ENCODE results near the gene HAPLN2.

HAPLN2 gene

GRCh38 chr1:156664767-156665411 is 45.7 kb downstream of the HAPLN2 start:
- DNase-seq: no peak

GRCh38 chr1:156665539-156665938 is 46.3 kb downstream of the HAPLN2 start:
- no peak for DNase-seq

- no peak for DNase-seq
Measured at GRCh38 chr1:156666862-156667609, 47.8 kb downstream of the HAPLN2 start.

GRCh38 chr1:156667610-156667967 is 48.4 kb downstream of the HAPLN2 start:
- DNase-seq: no peak

- DNase-seq: no peak
Measured at GRCh38 chr1:156667968-156668709, 48.9 kb downstream of the HAPLN2 start.

- no peak for DNase-seq
Measured at GRCh38 chr1:156668801-156669637, 49.8 kb downstream of the HAPLN2 start.

- no peak for DNase-seq
Measured at GRCh38 chr1:156669794-156670193, 50.6 kb downstream of the HAPLN2 start.

- DNase-seq: no peak
Measured at GRCh38 chr1:156670359-156670758, 51.1 kb downstream of the HAPLN2 start.

- no peak for DNase-seq
Measured at GRCh38 chr1:156670791-156671190, 51.6 kb downstream of the HAPLN2 start.

- DNase-seq: no peak
Measured at GRCh38 chr1:156671804-156672203, 52.6 kb downstream of the HAPLN2 start.

GRCh38 chr1:156673387-156674121 is 54.3 kb downstream of the HAPLN2 start:
- DNase-seq: no peak
